ENCODE data around the gene MEAF6. TPM values are rescaled to one million over a fixed set of nuclear protein-coding genes. Genes with fewer than 3 reads are reported as not detected.

The MEAF6 gene
- total RNA-seq, 2 donors from 2014 or later: 50.4 to 51.7 TPM

- Histone ChIP-seq H3K36me3 (ENCODE audit: control insufficient read depth, insufficient read depth, low read length) (peaks cover 14% of the 10 kb centered on the region), H3K27me3 (ENCODE audit: control insufficient read depth, insufficient read depth, low read length, poor library complexity, severe bottlenecking) (no peaks in the 10 kb centered on the region), H3K9ac (ENCODE audit: extremely low read depth, low read length, poor library complexity, severe bottlenecking) (peak within 1 kb of the TSS; percentile 31), H3K4me3 (ENCODE audit: low read length) (peak within 1 kb of the TSS; percentile 78), H3K4me1 (ENCODE audit: control insufficient read depth, insufficient read depth, low read length) (peaks cover 8% of the 10 kb centered on the region), H3K9me3 (ENCODE audit: control insufficient read depth, low read length) (peaks cover 7% of the 10 kb centered on the region), H3K27ac (ENCODE audit: low read depth, low read length) (peak within 1 kb of the TSS; percentile 54)
- Mint-ChIP-seq H3K27ac (peak within 1 kb of the TSS; percentile 92), H3K36me3 (ENCODE audit: low read depth) (peaks cover 15% of the 10 kb centered on the region), H3K27me3 (ENCODE audit: insufficient read depth) (peaks cover 1% of the 10 kb centered on the region), H3K9me3 (peaks cover 4% of the 10 kb centered on the region), H3K4me3 (peak within 1 kb of the TSS; percentile 70), H3K4me1 (peaks cover 32% of the 10 kb centered on the region)
- WGBS, 2 experiments (ENCODE audit: insufficient coverage in 1 of 2, insufficient read length in 1 of 2): 40 to 59% methylated on average over 16 to 31 of the region's 31 CpGs
- peak; percentile 98 for DNase-seq
- no peak for TF ChIP-seq CTCF (conservative IDR thresholded peaks at IDR 0.05)
These were observed 42.2 kb upstream of the MEAF6 start, which contains the start of gene DNALI1 for GRCh38 chr1:37556712-37557196. Gene DNALI1 (plus strand): TSS chr1:37556940. CDS start chr1:37556995, 55 bp downstream.

DNA sequence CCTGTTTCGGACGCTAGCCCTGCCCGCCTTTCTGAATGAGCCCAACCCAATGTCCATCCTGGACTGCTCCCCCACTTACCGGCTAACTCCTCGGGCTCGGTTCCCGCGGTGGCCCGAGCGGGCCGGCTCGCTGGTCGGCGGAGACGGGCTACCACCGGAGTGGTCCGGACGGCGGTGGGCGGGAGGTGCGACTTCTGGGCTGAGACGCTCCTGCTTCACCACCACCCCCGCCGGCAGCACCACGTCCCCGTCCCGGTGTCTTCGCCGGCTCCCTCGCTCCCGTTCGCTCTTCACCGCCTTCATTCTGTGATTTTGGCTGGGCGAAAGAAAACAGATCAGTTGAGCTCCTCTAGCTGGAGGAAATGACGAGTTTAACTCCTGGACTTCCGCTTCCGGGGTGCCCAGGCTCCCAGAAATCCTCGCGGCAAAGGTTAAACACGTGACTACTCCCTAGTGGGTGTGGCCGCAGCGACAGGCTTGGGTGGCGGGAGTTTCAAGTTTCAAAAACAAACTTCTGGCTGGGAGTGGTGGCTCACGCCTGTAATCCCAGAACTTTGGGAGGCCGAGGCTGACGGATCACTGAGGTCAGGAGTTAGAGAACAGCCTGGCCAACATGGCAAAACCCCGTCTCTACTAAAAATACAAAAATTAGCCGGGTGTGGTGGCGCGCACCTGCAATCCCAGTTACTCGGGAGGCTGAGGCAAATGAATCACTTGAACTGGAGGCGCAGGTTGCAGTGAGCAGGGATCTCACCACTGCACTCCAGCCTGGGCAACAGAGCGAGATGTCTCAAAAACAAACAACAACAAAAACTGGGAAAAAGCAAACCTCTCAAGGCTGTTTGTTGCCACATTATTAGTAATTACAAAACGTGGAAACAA, 39.6 kb upstream of the MEAF6 start, which contains the start of gene SNIP1:
Gene SNIP1 (minus strand): TSS at position 367 of the 882 bp plus-strand sequence. CDS start 64 bp downstream, at position 303.
- peaks cover 1% of the 10 kb centered on the region for H3K27me3 Mint-ChIP-seq (ENCODE audit: insufficient read depth)
- H3K36me3 ChIP-seq (ENCODE audit: control insufficient read depth, insufficient read depth, low read length): peaks cover 32% of the 10 kb centered on the region
- peak within 1 kb of the TSS; percentile 92 for H3K9ac ChIP-seq (ENCODE audit: extremely low read depth, low read length, poor library complexity, severe bottlenecking)
- peaks cover 4% of the 10 kb centered on the region for H3K9me3 Mint-ChIP-seq
- peaks cover 7% of the 10 kb centered on the region for H3K9me3 ChIP-seq (ENCODE audit: control insufficient read depth, low read length)
- 12 to 15% methylated on average over 42 to 54 of the region's 54 CpGs for WGBS, 2 experiments (ENCODE audit: insufficient coverage in 1 of 2, insufficient read length in 1 of 2)
- peak within 1 kb of the TSS; percentile 94 for H3K4me3 Mint-ChIP-seq
- peak; percentile 97 for DNase-seq
- H3K27me3 ChIP-seq (ENCODE audit: control insufficient read depth, insufficient read depth, low read length, poor library complexity, severe bottlenecking): no peaks in the 10 kb centered on the region
- peaks cover 26% of the 10 kb centered on the region for H3K4me1 Mint-ChIP-seq
- H3K27ac ChIP-seq (ENCODE audit: low read depth, low read length): peak within 1 kb of the TSS; percentile 54
- H3K4me1 ChIP-seq (ENCODE audit: control insufficient read depth, insufficient read depth, low read length): peaks cover 8% of the 10 kb centered on the region
- H3K4me3 ChIP-seq (ENCODE audit: low read length): peak within 1 kb of the TSS; percentile 92
- H3K27ac Mint-ChIP-seq: peak within 1 kb of the TSS; percentile 98
- H3K36me3 Mint-ChIP-seq (ENCODE audit: low read depth): peaks cover 29% of the 10 kb centered on the region
- TF ChIP-seq CTCF (conservative IDR thresholded peaks at IDR 0.05): no peak

DNA sequence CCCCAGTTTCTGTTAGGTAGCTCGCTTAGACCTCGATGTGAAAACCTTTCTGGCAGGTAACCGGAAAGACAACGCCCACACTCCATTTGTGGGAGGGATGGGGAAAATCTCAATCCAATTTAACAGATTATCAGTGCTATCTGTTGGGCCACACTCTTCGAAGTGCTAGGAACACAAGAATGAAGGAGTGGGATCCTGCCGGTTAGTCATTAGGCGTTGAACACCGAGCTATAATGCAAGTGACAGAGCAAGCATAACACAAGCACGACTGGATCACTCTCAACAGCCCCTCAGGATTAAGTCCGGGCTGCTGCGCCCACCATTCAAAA, 39.0 kb upstream of the MEAF6 start:
- DNase-seq: no peak
- peak overlapping the region; percentile 98 for H3K27ac Mint-ChIP-seq
- Histone ChIP-seq H3K36me3 (ENCODE audit: control insufficient read depth, insufficient read depth, low read length) (peaks cover 38% of the 10 kb centered on the region), H3K4me1 (ENCODE audit: control insufficient read depth, insufficient read depth, low read length) (peaks cover 8% of the 10 kb centered on the region), H3K9me3 (ENCODE audit: control insufficient read depth, low read length) (peaks cover 7% of the 10 kb centered on the region), H3K4me3 (ENCODE audit: low read length) (peak overlapping the region; percentile 92), H3K9ac (ENCODE audit: extremely low read depth, low read length, poor library complexity, severe bottlenecking) (peak overlapping the region; percentile 92), H3K27ac (ENCODE audit: low read depth, low read length) (no peak overlapping the region), H3K27me3 (ENCODE audit: control insufficient read depth, insufficient read depth, low read length, poor library complexity, severe bottlenecking) (no peaks in the 10 kb centered on the region)
- no peak for TF ChIP-seq CTCF (conservative IDR thresholded peaks at IDR 0.05)
- H3K4me1 Mint-ChIP-seq: peaks cover 26% of the 10 kb centered on the region
- peak overlapping the region; percentile 94 for H3K4me3 Mint-ChIP-seq
- peaks cover 32% of the 10 kb centered on the region for H3K36me3 Mint-ChIP-seq (ENCODE audit: low read depth)
- peaks cover 4% of the 10 kb centered on the region for H3K9me3 Mint-ChIP-seq
- peaks cover 1% of the 10 kb centered on the region for H3K27me3 Mint-ChIP-seq (ENCODE audit: insufficient read depth)
- WGBS, 2 experiments (ENCODE audit: insufficient coverage in 1 of 2, insufficient read length in 1 of 2): 9 to 10% methylated on average over 5 to 11 of the region's 11 CpGs

Data from endodermal cell (in vitro differentiated cells).